DND-41 (cell line): ENCODE measurements around the gene DMRT1.

Experiments
- ATAC-seq: fragments of 200-7000 bp; cut with Tn5 transposase; 3 replicates; pipeline ENCODE4 v1.9.1; 2021; ENCODE audit warnings: low read depth; ENCODE audit not compliant: insufficient read depth
- DNase-seq: peaks from one replicate; pipeline ENCODE4 v3.0.0-alpha.2; 2020
- H2AFZ ChIP-seq: 2 replicates; pipeline ENCODE4 v1.6.0; 2012; ENCODE audit warnings: low read depth, low read length
- H3K27ac ChIP-seq: 2 replicates; pipeline ENCODE4 v1.5.1; 2012; ENCODE audit warnings: low read length, inconsistent platforms
- H3K27me3 ChIP-seq: fragments of 200-600 bp; sonication (generic); 2 replicates; pipeline ENCODE4 v1.6.0; 2012; ENCODE audit warnings: low read length, mild to moderate bottlenecking, inconsistent platforms; ENCODE audit not compliant: insufficient read depth, poor library complexity
- H3K36me3 ChIP-seq: 2 replicates; pipeline ENCODE4 v1.5.1; 2012; ENCODE audit warnings: low read length, inconsistent platforms; ENCODE audit not compliant: insufficient read depth
- H3K4me1 ChIP-seq: 2 replicates; pipeline ENCODE4 v1.5.1; 2012; ENCODE audit warnings: mild to moderate bottlenecking, low read length; ENCODE audit not compliant: insufficient read depth
- H3K4me2 ChIP-seq: 2 replicates; pipeline ENCODE4 v1.6.0; 2012; ENCODE audit warnings: mild to moderate bottlenecking, moderate library complexity, low read length, inconsistent platforms; ENCODE audit not compliant: insufficient read depth
- H3K4me3 ChIP-seq, 2 experiments: fragments of 200-600 bp in 1 of 2; shearing (Covaris generic) in 1 of 2; 2 replicates each; pipeline ENCODE4 v1.5.1; 2012 to 2016; ENCODE audit warnings: inconsistent platforms in 2 of 2, low read length in 2 of 2, mild to moderate bottlenecking in 2 of 2, low read depth in 1 of 2, moderate library complexity in 1 of 2
- H3K79me2 ChIP-seq: 2 replicates; pipeline ENCODE4 v1.6.0; 2012; ENCODE audit warnings: low read length, inconsistent platforms; ENCODE audit not compliant: insufficient read depth
- H3K9ac ChIP-seq: 2 replicates; pipeline ENCODE4 v1.6.0; 2012; ENCODE audit warnings: low read depth, mild to moderate bottlenecking, inconsistent platforms, low read length, moderate library complexity
- H3K9me3 ChIP-seq: 2 replicates; pipeline ENCODE4 v1.5.1; 2012; ENCODE audit warnings: low read length, moderate library complexity, mild to moderate bottlenecking, inconsistent platforms; ENCODE audit not compliant: insufficient read depth, severe bottlenecking
- H4K20me1 ChIP-seq: 2 replicates; pipeline ENCODE4 v1.6.0; 2012; ENCODE audit warnings: low read length; ENCODE audit not compliant: insufficient read depth
- CTCF ChIP-seq: IDR thresholded peaks from 2 replicates; pipeline ENCODE4 v1.5.1; 2012; ENCODE audit warnings: borderline replicate concordance, low read length, moderate library complexity, mild to moderate bottlenecking; ENCODE audit not compliant: poor library complexity, severe bottlenecking; ENCODE audit errors: extremely low read depth
- EZH2 ChIP-seq: IDR thresholded peaks from 3 replicates; pipeline ENCODE4 v1.6.1; 2012; ENCODE audit warnings: borderline replicate concordance, low read depth, mild to moderate bottlenecking, moderate library complexity, low read length, inconsistent platforms; ENCODE audit not compliant: severe bottlenecking

DMRT1 gene

GRCh38 chr9:933356-933755 lies 91.9 kb downstream of the DMRT1 start:
- ATAC-seq (no peak), DNase-seq (no peak)
- no peak overlapping the region for H2AFZ ChIP-seq
- H3K79me2 ChIP-seq: no peaks in the 10 kb centered on the region
- no peak overlapping the region for H3K4me2 ChIP-seq
- H3K4me1 ChIP-seq: no peaks in the 10 kb centered on the region
- no peaks in the 10 kb centered on the region for H3K36me3 ChIP-seq
- H3K27me3 ChIP-seq: peaks cover 15% of the 10 kb centered on the region
- TF ChIP-seq CTCF: no peak
- TF ChIP-seq EZH2: no peak
- H3K9ac ChIP-seq: no peak overlapping the region
- no peaks in the 10 kb centered on the region for H4K20me1 ChIP-seq
- H3K9me3 ChIP-seq: no peaks in the 10 kb centered on the region
- no peak overlapping the region for H3K4me3 ChIP-seq
- H3K27ac ChIP-seq: no peak overlapping the region

GRCh38 chr9:935348-935965 lies 94.0 kb downstream of the DMRT1 start:
- peaks cover 15% of the 10 kb centered on the region for H3K27me3 ChIP-seq
- no peak overlapping the region for H3K4me2 ChIP-seq
- H2AFZ ChIP-seq: no peak overlapping the region
- ATAC-seq: no peak
- H3K36me3 ChIP-seq: no peaks in the 10 kb centered on the region
- H3K9ac ChIP-seq: no peak overlapping the region
- TF ChIP-seq CTCF: no peak
- no peaks in the 10 kb centered on the region for H3K9me3 ChIP-seq
- H3K79me2 ChIP-seq: no peaks in the 10 kb centered on the region
- no peak for DNase-seq
- no peaks in the 10 kb centered on the region for H4K20me1 ChIP-seq
- no peak overlapping the region for H3K4me3 ChIP-seq
- H3K4me1 ChIP-seq: no peaks in the 10 kb centered on the region
- H3K27ac ChIP-seq: no peak overlapping the region

- no peak for ATAC-seq
- H3K27ac ChIP-seq: no peak overlapping the region
- H3K4me3 ChIP-seq: no peak overlapping the region
- no peak overlapping the region for H3K4me2 ChIP-seq
- H3K9ac ChIP-seq: no peak overlapping the region
- no peaks in the 10 kb centered on the region for H3K36me3 ChIP-seq
- H3K4me1 ChIP-seq: no peaks in the 10 kb centered on the region
- H4K20me1 ChIP-seq: no peaks in the 10 kb centered on the region
- no peaks in the 10 kb centered on the region for H3K9me3 ChIP-seq
- H2AFZ ChIP-seq: no peak overlapping the region
- DNase-seq: no peak
- H3K27me3 ChIP-seq: no peaks in the 10 kb centered on the region
- H3K79me2 ChIP-seq: no peaks in the 10 kb centered on the region
- TF ChIP-seq EZH2 (no peak), CTCF (no peak)
Measured at GRCh38 chr9:942805-943580, 101.5 kb downstream of the DMRT1 start.
